Right ventricle myocardium inferior (tissue), 1 donor: Measurements from ENCODE around the gene CLEC16A. TPM values are rescaled to one million over a fixed set of nuclear protein-coding genes. Genes with fewer than 3 reads are reported as not detected.

Experiments used
- ATAC-seq: fragments of 200-7000 bp; cut with Tn5 transposase; one replicate; pipeline ENCODE4 v1.9.1; 2020; ENCODE audit warnings: mild to moderate bottlenecking, moderate library complexity
- DNase-seq: peaks from one replicate; pipeline ENCODE4 v3.0.0; 2021; ENCODE audit errors: missing footprints
- intact Hi-C: fragments of 100-400 bp; cut with DNase I; formaldehyde crosslinking; loops from one replicate; pipeline ENCODE4 v1.11.0; 2022
- total RNA-seq: library from RNA; stranded (reverse); fragmentation: NEBNext Ultra II Directional; extraction: Animal tissue kit (Norgen Biotek cat#: 25700); gene quantifications from one replicate; pipeline ENCODE4 v1.2.1, GENCODE V29; 2021
- donor health status: DM: no; HTN: yes; CAD: no; lungs with severe emphysema.

Gene CLEC16A
- total RNA-seq, 1 donor from 2014 or later: 23.0 TPM

DNA sequence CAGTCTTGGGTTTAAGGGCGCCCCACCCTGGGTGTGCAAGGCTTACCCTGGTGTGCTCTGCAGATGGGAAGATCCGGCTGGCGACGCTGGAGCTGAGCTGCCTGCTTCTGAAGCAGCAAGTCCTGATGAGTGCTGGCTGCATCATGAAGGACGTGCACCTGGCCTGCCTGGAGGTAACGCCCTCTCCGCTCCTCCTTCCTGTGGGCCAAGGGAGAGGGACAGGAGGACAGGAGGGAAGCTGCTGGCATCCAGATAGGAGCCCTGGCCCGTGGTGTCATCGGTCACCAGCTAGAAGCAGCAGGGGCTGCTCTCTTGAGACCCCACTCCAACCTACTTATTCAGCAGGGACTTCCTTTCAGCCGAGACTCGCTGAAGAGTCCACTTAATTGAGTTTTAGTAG, 97.8 kb downstream of the CLEC16A start:
- DNase-seq (no peak), ATAC-seq (no peak)
- intact Hi-C loops: no loop called here

DNA sequence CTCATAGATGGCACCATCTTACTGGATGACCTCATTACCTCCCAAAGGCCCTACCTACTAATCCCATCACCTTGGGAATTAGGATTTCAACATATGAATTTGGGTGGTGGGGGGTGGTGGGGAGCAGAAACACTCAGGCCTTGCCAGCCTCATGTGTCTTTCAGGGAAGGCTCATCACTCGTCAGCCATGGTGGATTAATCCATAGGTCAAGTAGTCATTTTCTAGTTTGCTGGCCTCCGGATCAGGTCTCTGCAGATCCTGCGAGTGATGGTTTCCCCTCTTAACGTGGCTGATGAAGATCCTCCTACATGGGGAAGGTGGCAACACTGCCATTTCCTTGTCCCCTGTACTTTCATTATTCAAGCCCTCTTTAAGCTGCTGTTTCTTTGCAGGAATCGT, 101.1 kb downstream of the CLEC16A start:
- intact Hi-C loops: loop anchor here (5.0 kb wide), 1 partner anchor 63 kb away; no protein-coding TSS in a partner anchor
- DNase-seq (no peak), ATAC-seq (no peak)

DNA sequence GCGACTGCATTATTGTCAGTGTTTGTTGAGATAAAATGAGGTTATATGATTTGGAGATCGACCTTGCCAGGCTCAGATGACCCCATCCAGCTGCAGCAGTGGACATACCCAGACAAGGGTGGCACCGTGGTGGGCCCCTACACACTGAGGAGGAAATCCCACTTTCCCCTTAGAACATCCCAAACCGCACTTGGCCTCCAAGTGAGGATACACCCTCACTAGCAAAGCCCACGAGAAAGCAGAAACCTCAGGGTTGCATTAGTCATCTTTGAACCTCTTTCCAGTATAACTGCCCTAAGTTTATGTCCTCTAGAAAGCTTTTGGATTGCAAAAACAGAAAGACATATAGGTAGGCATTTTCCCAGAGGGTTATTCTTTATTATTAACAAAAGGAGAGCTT, 101.5 kb downstream of the CLEC16A start:
- DNase-seq (no peak), ATAC-seq (no peak)
- intact Hi-C loops: loop anchor here (5.0 kb wide), 1 partner anchor 64 kb away; no protein-coding TSS in a partner anchor

DNA sequence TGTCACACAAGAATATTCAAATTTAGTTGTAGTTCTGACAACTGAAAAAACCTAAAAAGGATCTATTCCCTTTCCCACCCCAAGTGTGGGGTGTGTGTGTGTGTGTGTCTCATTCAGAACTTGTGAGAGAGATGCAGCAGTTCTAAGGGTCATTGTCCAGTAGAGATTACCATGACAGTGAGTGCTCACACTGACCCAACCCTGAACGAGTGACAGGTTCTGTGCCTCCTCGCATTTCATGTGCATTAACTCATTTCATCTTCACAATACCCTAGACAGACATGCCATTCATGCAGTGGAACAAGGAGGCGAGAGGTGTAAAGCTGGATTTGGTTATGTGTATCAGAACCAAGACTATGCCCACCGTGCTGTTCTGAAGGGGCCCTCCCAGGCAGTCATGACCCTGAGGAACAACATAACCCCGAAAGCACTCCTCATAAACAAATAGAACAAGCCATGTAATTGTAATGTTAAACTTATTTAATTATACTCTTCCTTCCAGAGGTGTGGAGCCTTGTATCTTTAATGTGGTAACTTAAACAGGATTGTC, 102.1 kb downstream of the CLEC16A start:
- intact Hi-C loops: loop anchor here (5.0 kb wide), 1 partner anchor 64 kb away; no protein-coding TSS in a partner anchor
- no peak for ATAC-seq
- no peak for DNase-seq

DNA sequence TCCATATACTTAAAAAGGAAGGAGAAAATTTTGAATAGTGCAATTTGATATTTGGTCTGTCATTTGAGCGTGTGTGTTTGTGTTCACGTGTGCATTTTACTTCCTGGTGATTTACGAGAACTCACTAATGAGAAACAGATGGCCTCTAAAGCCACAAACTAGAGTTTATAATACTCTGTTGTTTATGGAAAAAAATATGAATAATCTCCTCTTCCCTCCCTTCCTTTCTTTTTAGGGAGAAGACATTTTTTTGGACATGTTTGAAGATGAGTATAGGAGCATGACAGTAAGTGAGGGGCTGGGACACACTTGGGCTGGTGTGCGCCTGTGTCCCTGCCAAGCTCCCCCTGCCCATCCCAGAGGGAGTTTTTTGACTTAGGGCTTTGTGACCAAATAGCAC, 102.7 kb downstream of the CLEC16A start:
- DNase-seq (no peak), ATAC-seq (no peak)
- intact Hi-C loops: loop anchor here (5.0 kb wide), 1 partner anchor 65 kb away; no protein-coding TSS in a partner anchor

DNA sequence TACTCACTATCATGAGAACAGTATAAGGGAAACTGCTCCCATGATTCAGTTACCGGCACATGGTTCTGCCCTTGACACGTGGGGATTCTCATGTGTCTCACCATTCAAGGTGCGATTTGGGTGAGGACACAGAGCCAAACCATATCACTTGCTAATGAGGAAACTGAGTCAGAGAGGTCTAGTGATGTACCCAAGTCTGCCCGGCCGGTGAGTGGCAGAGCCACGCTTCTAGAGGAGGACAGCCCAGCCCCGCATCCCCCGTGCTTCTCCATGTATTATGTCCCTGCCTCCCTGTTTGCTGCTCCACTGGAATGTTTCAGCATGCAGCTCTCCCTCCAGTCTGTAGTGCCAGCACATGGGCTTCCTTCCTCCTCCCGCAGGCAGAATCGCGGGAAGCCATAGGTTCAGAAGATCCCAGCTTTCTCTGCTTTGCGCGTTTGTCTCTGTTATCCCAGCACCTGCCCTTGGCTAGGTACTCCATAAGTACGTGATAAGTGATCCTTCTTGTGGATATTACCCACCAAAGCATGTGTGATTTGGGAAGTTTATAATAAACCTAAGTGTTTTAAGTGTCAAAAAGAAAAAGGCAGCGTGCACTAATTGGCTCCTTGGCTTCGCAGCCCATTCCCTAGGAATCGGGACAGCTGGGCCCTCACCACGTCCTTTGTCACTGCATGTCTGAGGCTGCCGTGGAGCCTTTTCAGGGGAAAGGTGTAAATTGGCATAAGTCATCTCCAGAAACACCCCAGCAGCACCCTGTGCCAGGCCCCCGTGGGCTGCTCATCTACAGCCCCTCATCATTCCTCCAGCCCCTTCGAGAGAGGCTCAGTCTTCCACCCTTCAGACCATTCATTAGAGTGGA, 103.8 kb downstream of the CLEC16A start:
- intact Hi-C loops: loop anchor here (5.0 kb wide), 1 partner anchor 66 kb away; no protein-coding TSS in a partner anchor
- DNase-seq (no peak), ATAC-seq (no peak)

DNA sequence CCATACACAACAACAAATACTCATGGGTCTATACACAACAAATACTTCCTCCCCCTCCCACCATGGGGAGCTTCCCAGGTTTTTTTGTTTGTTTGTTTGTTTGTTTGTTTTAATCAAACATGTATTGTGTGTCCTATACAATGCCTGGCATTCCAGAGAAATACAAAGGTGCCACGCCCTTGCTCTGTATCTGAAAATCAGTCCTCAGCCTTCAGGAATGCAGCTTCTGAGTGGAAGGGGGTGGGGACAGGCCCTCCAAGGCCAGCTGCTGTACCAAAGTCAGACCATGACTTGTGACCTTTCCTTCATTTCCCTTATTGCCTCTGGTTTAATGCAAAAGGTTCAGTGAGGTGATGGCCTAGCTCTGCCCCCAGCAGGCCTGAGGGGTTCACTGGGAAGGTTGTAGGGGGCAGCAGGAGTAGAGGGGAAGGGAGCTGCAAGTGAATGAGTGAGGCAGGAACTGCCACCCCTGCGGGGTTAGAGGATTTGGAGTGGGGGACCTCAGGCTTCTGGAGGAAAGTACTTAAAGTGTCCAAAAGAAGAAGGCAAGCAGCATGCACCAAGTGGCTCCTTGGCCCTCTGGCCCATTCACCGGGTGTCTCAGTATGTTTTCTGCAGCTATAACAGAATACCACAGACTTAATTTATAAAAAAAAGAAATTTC, 105.2 kb downstream of the CLEC16A start:
- intact Hi-C loops: loop anchor here (5.0 kb wide), 1 partner anchor 67 kb away; no protein-coding TSS in a partner anchor
- ATAC-seq (no peak), DNase-seq (no peak)

DNA sequence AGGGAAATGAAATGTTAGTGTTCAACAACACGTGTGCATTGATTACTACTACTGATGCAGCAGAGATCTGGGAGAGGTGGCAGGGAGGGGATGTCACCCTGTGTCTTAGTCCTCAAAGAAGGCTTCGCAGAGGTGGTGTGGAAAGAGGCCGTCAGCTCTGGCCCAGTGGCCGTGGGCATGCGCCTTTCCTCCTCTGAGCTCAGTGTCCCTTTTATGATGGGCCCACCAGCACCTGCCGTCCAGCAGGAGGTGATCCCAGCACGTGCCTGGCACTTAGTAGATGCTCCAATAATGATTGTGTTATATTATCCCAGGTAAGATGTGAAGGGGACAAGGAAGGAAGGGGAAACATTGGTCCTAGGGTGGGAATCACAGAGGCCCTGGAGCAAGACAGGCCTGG, 106.2 kb downstream of the CLEC16A start:
- DNase-seq (no peak), ATAC-seq (no peak)
- intact Hi-C loops: no loop called here

DNA sequence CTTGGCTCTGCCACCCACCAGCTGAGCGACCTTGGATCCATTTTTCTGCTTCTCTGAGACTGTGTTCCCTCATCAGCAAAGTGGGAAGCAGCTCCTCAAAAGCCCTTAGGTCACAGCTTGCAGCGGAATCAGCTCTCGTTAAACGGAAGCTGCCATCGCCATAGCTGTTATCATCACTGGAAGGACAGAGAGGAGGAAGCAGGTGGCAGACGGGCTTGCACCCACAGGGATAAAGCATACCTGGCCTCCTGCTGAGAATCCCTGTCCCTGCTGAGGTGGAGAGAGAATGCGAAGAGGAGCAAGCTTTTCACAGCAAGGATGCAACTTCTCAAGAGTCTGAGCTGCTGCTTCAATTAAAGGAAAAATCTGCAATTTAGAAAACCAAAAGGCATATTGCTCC, 106.6 kb downstream of the CLEC16A start:
- DNase-seq: no peak
- intact Hi-C loops: no loop called here
- ATAC-seq: no peak

DNA sequence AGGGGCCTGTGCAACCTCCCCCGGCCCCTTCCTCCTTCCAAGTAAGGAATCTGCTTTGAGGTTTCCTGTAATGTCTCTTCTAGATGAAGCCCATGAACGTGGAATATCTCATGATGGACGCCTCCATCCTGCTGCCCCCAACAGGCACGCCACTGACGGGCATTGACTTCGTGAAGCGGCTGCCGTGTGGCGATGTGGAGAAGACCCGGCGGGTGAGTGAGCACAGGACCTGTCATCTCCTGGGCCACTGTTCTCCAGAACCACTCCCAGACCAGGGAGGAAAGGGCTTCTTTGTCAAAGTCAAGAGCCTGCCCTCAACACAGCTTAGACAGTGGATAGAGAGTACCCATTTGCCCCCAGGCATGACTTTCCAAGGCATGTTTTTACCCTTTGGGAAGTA, 107.1 kb downstream of the CLEC16A start:
- ATAC-seq (no peak), DNase-seq (no peak)
- intact Hi-C loops: no loop called here

DNA sequence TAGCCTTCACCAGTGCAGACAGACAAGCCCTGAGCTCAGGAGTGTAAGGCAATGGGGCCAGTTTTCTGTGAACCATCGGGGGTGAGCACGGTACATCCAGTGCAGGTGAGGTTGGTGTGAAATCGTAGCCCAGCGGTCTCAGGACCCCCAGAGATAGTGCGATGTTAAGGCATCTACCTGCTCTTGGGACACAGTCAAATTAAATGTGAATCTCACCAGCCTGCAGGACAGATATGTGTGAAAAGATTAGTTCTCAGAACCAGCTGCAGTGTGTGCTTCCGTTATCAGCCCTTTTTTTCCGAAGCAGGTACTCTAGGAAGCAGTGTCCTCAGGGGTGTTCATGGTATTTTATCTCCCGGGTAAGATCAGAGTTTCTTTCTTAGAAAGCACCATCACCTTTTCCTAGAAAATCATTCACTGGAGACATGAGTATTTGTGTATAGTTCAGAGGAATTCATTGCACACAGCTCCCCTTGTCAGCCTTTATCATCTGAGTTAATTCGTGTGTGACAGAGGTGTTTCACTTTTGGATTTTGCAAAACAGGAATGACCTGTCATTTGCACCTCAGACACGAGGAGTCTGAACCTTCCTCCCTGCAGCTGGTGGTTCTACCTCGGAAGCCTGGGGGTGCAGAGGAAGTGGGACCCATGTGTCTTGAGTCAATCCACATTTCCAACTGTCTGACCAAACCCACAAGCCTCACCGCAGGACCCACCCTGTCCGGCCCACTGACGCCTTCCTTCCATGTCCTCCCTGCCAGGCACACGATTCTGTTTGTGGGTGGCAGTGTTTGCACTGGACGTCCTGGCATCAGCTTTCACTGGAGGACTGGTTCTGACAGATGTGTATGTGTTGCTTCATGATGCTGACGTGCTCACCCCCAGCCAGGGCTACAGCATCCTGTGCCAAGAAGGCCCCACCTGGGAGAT, 107.8 kb downstream of the CLEC16A start:
- DNase-seq (peak; percentile 62), ATAC-seq (no peak)
- intact Hi-C loops: no loop called here

DNA sequence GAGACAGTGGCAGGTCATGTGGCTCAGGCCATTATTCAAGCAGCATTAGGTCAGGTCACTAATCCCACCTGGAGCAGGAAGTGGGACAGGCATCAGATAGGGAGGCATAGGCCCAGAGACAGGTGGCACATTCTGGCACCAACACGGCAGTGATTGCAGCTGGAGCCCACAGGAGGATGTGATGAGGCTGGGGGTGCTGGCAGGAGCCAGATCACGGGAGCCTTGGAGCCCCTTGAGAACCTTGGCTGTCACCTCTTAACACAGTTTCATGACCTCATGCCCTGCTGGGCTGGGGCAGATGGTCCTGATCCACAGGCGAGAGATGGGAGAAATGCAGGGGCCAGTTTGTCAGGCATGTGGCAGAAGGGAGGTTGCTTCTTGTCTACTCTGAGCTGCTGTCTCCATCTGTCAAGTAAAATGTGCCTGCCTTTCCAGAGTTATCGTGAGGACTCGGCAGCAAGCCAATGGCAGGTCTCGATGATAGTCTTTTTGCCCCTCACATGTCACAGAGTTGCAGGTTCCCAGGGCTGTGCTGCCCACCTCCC, 109.6 kb downstream of the CLEC16A start:
- DNase-seq: no peak
- intact Hi-C loops: no loop called here

DNA sequence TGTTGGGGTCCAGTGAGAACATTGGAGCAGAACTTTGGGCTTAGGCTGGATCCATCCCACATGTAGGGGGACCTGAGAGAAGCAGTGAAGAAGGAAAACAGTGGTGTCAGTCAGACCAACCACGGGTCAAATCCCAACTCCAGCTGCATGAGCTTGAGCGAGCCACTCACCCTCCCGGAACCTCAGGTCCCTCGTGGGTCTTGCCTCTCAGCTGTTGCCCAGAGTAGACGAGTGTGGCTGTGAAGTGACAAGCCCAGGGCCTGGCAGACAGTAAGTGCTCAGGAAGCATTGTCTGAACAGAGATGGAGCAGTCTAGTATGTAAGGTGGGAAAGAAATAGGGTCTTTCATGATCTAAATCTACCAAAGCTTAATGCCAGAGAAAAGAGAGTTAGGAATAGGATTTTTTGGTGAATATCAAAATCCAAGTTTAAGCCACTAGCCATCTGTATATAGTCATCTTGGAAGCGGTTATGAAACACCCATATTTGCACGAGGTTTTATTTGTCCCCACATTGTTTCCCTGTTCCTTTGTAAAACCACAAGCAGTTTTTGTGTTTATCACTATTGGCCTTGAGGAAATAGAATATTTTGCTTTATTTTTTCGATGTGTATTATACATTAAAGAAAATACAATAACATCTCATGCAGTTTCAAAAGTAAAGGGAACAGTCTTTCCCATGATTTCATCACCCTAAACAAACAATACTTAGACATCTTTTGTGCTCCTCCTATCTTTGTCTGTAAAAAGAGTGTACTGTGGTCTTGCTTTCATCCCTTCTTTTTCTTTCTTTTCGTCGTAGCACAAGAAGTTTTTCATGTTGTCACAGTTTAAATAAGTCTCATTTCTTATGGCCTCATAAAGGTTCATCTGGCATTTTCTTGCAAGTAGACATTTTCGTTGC, 112.0 kb downstream of the CLEC16A start:
- intact Hi-C loops: no loop called here
- DNase-seq (no peak), ATAC-seq (no peak)

More for the DNA sequence above, 109.6 kb downstream of the CLEC16A start:
- ATAC-seq: peak; percentile 22

DNA sequence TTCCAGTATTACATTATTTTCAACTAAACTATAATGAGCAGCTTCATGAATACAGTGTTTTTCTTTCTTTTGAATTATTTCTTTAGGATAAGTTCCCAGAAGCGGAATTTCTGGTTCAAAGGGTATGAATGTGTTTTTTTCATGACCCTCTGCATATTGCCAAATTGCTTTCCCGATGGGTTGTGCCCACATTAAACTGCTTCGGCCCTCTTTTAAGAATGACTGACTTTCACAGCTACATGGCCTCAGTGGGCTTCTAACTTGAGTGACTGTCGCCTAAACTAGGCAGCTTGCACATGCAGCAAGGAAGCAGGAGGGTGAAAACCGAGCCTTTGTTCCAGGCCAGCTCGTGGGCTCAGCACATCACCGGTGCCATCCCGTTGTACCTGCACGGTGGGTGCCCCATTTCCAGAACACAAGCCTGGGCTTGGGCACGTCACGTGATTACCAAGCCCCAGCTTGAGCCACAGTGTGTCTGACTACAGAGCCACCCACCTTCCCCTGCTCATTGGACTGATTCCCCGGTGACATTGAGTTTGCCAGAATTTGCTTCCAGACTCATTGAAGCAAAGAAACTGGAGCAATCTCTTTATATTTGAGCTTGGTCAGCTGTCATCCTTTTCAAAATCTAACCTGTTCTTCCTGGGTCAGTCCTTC, 112.8 kb downstream of the CLEC16A start:
- intact Hi-C loops: no loop called here
- DNase-seq: no peak
- ATAC-seq: no peak

DNA sequence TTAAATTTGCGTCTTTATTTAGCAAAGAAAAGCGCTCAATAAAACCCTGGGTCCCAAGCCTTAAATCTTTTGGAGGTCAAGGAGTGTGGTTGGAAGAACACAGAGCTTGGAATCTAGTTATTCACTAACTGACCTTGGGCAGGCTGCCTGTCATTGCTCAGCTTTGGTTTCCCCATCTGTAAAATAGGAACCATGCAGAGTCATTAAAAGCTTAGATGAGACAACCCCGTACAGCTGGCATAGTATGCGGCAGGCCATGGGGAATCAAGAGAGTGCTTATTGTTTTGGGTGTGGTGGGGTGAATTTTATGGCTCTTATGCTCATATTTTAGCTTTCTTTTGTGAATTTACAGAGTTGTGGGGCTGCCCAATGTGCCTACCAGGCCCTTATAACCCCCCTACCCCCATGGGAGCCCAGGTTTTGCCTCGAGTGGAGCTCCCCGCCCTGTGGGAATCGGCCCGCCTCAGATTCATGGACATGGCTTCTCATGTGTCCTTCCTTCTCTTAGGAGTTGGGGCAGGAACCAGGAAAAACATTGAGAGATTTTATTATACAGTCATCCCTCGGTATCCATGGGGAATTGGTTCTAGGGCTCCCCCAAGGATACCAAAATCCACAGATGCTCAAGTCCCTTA, 113.5 kb downstream of the CLEC16A start:
- ATAC-seq: no peak
- DNase-seq: no peak
- intact Hi-C loops: no loop called here

DNA sequence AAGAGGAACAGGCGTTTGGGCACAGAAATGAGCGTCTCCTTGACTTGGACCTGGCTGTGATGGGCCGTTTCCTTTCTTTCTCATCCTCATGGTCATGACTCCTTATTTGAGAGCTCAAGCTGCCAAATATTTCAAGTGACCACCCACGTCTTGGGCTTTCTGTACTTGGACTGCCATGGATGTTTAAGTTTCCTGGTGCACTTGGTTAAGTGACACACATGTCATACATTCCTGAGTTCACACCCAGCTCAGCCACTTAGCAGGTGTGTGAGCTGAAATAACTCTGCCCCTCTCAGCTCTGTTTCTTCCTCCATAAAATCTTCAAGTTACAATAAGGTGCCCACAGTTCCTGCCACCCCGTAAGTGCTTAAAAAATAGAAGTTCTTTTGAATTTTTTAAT, 114.5 kb downstream of the CLEC16A start:
- DNase-seq: no peak
- intact Hi-C loops: no loop called here
- no peak for ATAC-seq
